Measurements from ENCODE around the gene TBC1D16. TPM values are rescaled to one million over a fixed set of nuclear protein-coding genes. Genes with fewer than 3 reads are reported as not detected.

Gene TBC1D16
- total RNA-seq, 1 experiment from 2014 or later, result 85.8 TPM

DNA sequence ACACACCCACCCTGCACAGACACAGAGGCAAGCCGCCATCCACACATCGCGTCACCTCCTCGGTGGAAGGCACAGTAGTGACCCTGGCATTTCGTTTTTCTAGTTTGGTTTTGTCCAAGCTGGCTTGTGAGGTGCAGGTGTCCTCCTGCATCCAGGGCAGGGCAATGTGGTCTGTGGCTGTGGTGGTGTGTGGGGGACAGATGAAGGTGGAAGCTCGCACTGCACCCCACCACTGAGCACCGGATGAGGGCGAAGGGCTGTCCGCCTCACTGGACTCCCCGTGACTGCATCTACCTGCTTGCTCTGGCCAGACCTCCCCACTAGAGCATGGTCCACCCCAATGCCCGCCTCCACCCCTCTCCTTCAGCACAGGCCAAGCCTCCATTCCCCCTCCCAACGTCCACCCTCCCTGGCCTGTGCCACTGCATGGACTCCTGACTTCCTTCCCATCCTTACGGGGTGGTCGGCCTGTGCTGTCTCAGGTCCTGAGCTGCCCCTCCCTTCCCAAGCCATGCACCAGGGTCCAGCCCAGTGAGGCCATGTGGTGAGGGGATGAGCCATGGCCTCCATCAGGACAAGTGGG lies 117.7 kb downstream of the TBC1D16 start:
- H4K8ac ChIP-seq (replicated peaks; ENCODE audit: insufficient read length, low read depth, low read length), result no peak overlapping the region
- H4K5ac ChIP-seq (ENCODE audit: insufficient read length, low read depth, low read length), result no peak overlapping the region
- no peak overlapping the region for H4K91ac ChIP-seq (ENCODE audit: insufficient read length, low read depth, low read length)
- no peak overlapping the region for H2BK15ac ChIP-seq (ENCODE audit: low read depth, low read length)
- H2AK5ac ChIP-seq (ENCODE audit: insufficient read length, low read length), result no peak overlapping the region
- Mint-ChIP-seq H3K27me3 (ENCODE audit: low read depth) (peaks cover 15% of the 10 kb centered on the region), H3K36me3 (ENCODE audit: insufficient read depth in 1 of 3, low read depth in 3 of 3) (no peaks in the 10 kb centered on the region), H3K9me3 (no peaks in the 10 kb centered on the region; a peak in 1 of 5 replicates), H3K27ac (no peak overlapping the region), H3K4me3 (no peak overlapping the region), H3K4me1 (peaks cover 8 to 14% of the 10 kb centered on the region in 2 experiments; a peak in 3 of 4 replicates)
- no peak overlapping the region for H3K4me2 ChIP-seq (ENCODE audit: insufficient read depth, insufficient read length, low read length)
- TF ChIP-seq CTCF (conservative IDR thresholded peaks at IDR 0.05), result no peak
- no peak overlapping the region for H2BK5ac ChIP-seq (ENCODE audit: insufficient read length, low read length)
- no peak overlapping the region for H3K18ac ChIP-seq (ENCODE audit: insufficient read length, low read depth, low read length)
- H2BK20ac ChIP-seq (ENCODE audit: low read depth, low read length, poor library complexity, severe bottlenecking), result no peak overlapping the region
- no peak overlapping the region for H3T11ph ChIP-seq (ENCODE audit: low read length)
- H4K20me1 ChIP-seq (ENCODE audit: control insufficient read depth, insufficient read depth, insufficient read length), result no peaks in the 10 kb centered on the region
- H3K23ac ChIP-seq (ENCODE audit: insufficient read length, low read depth, low read length), result no peak overlapping the region
- no peak overlapping the region for H2BK120ac ChIP-seq (ENCODE audit: low read depth, low read length, poor library complexity, severe bottlenecking)
- no peaks in the 10 kb centered on the region for H3K79me1 ChIP-seq (ENCODE audit: insufficient read depth, low read depth, low read length, poor library complexity, severe bottlenecking)
- no peaks in the 10 kb centered on the region for H3K4me1 ChIP-seq (ENCODE audit: insufficient read depth, low read length)
- no peaks in the 10 kb centered on the region for H3K27me3 ChIP-seq (ENCODE audit: insufficient read depth, low read length)
- no peak overlapping the region for H3K9ac ChIP-seq (ENCODE audit: extremely low read depth, insufficient read length, low read length)
- no peaks in the 10 kb centered on the region for H3K79me2 ChIP-seq (ENCODE audit: insufficient read depth, low read length)
- no peak overlapping the region for H3K4ac ChIP-seq (ENCODE audit: low read depth, low read length)
- no peak overlapping the region for H2BK12ac ChIP-seq (ENCODE audit: insufficient read length, low read depth, low read length)
- H3K56ac ChIP-seq (ENCODE audit: insufficient read length, low read depth, low read length), result no peak overlapping the region
- H2AFZ ChIP-seq (ENCODE audit: low read length), result no peak overlapping the region
- no CpG with 5 or more reads among the region's 14 CpGs for WGBS (ENCODE audit: extremely low coverage, insufficient read length, low lambda C conversion rate)
- H3K27ac ChIP-seq (ENCODE audit: insufficient read length, low read depth, low read length), result no peak overlapping the region
- peaks cover 1% of the 10 kb centered on the region for H3K23me2 ChIP-seq (ENCODE audit: insufficient read length, low read depth, low read length, poor library complexity, severe bottlenecking)
- H3K9me3 ChIP-seq (ENCODE audit: control insufficient read depth, low read depth, low read length), result no peaks in the 10 kb centered on the region
- no peak for DNase-seq
- no peak overlapping the region for H3K14ac ChIP-seq (ENCODE audit: insufficient read depth, low read length)
